Nephron (organoid): ENCODE data around the gene WDR41.

Experiments
- H3K27ac Mint-ChIP-seq, 3 experiments: 2 replicates each; pipeline ENCODE4 v1.8.0; 2020; ENCODE audit warnings: mixed read lengths in 3 of 3, mild to moderate bottlenecking in 2 of 3, moderate library complexity in 1 of 3
- H3K27me3 Mint-ChIP-seq: 2 replicates; pipeline ENCODE4 v1.8.0; 2021; ENCODE audit warnings: low read depth, mild to moderate bottlenecking, moderate library complexity, mixed read lengths
- H3K36me3 Mint-ChIP-seq: 2 replicates; pipeline ENCODE4 v1.8.0; 2020; ENCODE audit warnings: low read depth, mixed read lengths
- H3K4me1 Mint-ChIP-seq: 2 replicates; pipeline ENCODE4 v1.8.0; 2020; ENCODE audit warnings: mixed read lengths
- H3K4me3 Mint-ChIP-seq, 3 experiments: 2 replicates each; pipeline ENCODE4 v1.8.0; 2020; ENCODE audit warnings: mild to moderate bottlenecking in 3 of 3, mixed read lengths in 3 of 3, moderate library complexity in 2 of 3
- H3K9me3 Mint-ChIP-seq: 2 replicates; pipeline ENCODE4 v1.8.0; 2020; ENCODE audit warnings: mixed read lengths
- CTCF ChIP-seq, 3 experiments: fragments of 200-600 bp; sonication (generic); IDR thresholded peaks; one replicate each; pipeline ENCODE4 v1.5.0; 2021; ENCODE audit warnings: antibody characterized with exemption in 3 of 3; ENCODE audit not compliant: unreplicated experiment in 3 of 3

WDR41 gene

DNA sequence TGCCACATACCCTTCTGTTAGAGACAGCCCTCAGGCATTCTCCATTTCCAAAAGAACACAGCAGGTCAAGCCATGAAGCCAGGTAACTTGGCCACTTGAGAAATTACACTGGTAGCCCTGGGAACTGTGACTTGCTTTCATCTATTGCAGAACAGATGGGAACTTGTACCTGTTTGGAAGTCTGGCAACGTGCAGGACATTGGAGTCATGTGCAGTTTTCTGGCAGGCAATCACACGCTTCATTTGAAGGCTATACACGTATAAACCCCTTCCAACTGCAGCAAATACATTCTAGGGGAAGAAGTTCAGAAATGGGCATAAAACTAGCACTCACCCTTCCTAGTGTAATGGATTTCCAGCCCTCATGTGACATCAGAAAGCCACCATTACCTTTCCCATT lies 54.0 kb downstream of the WDR41 start:
- no peaks in the 10 kb centered on the region for H3K9me3 Mint-ChIP-seq
- peaks cover 43% of the 10 kb centered on the region for H3K36me3 Mint-ChIP-seq
- H3K27me3 Mint-ChIP-seq: no peaks in the 10 kb centered on the region
- H3K4me1 Mint-ChIP-seq: no peaks in the 10 kb centered on the region
- no peak for TF ChIP-seq CTCF (IDR thresholded peaks at IDR 0.05; ENCODE audit: unreplicated experiment in 3 of 3)
- no peak overlapping the region for H3K4me3 Mint-ChIP-seq
- no peak overlapping the region for H3K27ac Mint-ChIP-seq

- Mint-ChIP-seq H3K4me1 (no peaks in the 10 kb centered on the region), H3K36me3 (peaks cover 50% of the 10 kb centered on the region), H3K27me3 (no peaks in the 10 kb centered on the region), H3K4me3 (no peak overlapping the region), H3K27ac (no peak overlapping the region), H3K9me3 (no peaks in the 10 kb centered on the region)
- peak; percentile 32 to 40 (median 37) for TF ChIP-seq CTCF (IDR thresholded peaks at IDR 0.05; ENCODE audit: unreplicated experiment in 3 of 3)
Observed at GRCh38 chr5:77437194-77437593, 54.9 kb downstream of the WDR41 start.

DNA sequence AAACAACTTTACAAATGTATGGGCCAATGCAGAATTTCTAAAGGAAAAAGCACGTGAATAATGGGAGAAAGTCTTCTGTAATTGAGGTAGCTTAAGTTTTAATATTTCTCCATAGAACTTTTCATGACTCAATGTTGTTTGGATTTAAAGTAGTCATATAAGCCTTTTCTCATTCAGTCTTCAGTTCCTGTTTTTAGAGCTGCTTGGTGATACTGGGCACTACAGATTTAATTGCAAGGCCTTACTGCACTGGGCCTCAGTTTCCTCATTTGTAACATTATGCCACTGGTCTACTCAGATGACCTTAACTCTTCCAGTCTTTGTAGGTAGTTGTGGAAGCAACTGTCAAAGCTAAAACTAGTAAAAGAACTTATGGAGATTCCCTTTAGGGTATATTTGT lies 60.4 kb downstream of the WDR41 start:
- Mint-ChIP-seq H3K9me3 (no peaks in the 10 kb centered on the region), H3K4me1 (peaks cover 16% of the 10 kb centered on the region)
- no peak for TF ChIP-seq CTCF (IDR thresholded peaks at IDR 0.05; ENCODE audit: unreplicated experiment in 3 of 3)

GRCh38 chr5:77431286-77431685 lies 60.8 kb downstream of the WDR41 start:
- no peak overlapping the region for H3K4me3 Mint-ChIP-seq
- H3K9me3 Mint-ChIP-seq: no peaks in the 10 kb centered on the region
- peaks cover 58% of the 10 kb centered on the region for H3K36me3 Mint-ChIP-seq
- no peak for TF ChIP-seq CTCF (IDR thresholded peaks at IDR 0.05; ENCODE audit: unreplicated experiment in 3 of 3)
- no peak overlapping the region for H3K27ac Mint-ChIP-seq
- H3K27me3 Mint-ChIP-seq: no peaks in the 10 kb centered on the region
- H3K4me1 Mint-ChIP-seq: peaks cover 19% of the 10 kb centered on the region

More for the DNA sequence above, 60.4 kb downstream of the WDR41 start:
- Mint-ChIP-seq H3K27ac (no peak overlapping the region), H3K27me3 (no peaks in the 10 kb centered on the region), H3K36me3 (peaks cover 60% of the 10 kb centered on the region), H3K4me3 (no peak overlapping the region)

- peaks cover 20% of the 10 kb centered on the region for H3K4me1 Mint-ChIP-seq
- H3K27me3 Mint-ChIP-seq: no peaks in the 10 kb centered on the region
- no peak overlapping the region for H3K27ac Mint-ChIP-seq
- H3K36me3 Mint-ChIP-seq: peaks cover 53% of the 10 kb centered on the region
- no peaks in the 10 kb centered on the region for H3K9me3 Mint-ChIP-seq
- TF ChIP-seq CTCF (IDR thresholded peaks at IDR 0.05; ENCODE audit: unreplicated experiment in 3 of 3): no peak
- no peak overlapping the region for H3K4me3 Mint-ChIP-seq
Observed at GRCh38 chr5:77430726-77431125, 61.4 kb downstream of the WDR41 start.

- TF ChIP-seq CTCF (IDR thresholded peaks at IDR 0.05; ENCODE audit: unreplicated experiment in 3 of 3): no peak
- Mint-ChIP-seq H3K4me1 (peaks cover 35% of the 10 kb centered on the region), H3K27ac (peak overlapping the region in 1 of 3 experiments; percentile 54), H3K27me3 (no peaks in the 10 kb centered on the region), H3K9me3 (no peaks in the 10 kb centered on the region), H3K36me3 (peaks cover 40% of the 10 kb centered on the region), H3K4me3 (no peak overlapping the region)
Observed at GRCh38 chr5:77428526-77428925, 63.6 kb downstream of the WDR41 start.
